ENCODE data around the gene ZFHX2. TPM values are rescaled to one million over a fixed set of nuclear protein-coding genes. Genes with fewer than 3 reads are reported as not detected.

ZFHX2 gene
- total RNA-seq, 1 donor from 2014 or later: 39.1 TPM

DNA sequence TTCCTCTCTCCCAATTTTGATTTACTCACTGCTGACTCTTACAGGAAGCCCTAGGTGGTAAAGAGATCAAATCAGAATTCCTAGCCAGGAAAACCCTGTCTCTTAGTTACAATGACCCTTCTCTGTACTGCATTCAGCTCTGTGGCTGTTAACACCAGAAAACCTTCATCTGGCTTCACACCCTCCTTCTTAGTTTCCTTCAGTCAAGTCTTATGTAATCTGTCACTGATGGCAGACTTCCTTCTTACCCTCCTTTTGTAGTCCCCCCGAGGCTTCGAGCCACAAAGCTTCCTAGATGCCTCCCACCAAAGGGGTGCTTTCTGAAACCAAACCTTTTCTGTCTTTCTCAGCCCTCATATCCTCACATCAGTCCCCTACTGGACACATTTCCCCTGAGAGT is 65.5 kb downstream of the ZFHX2 start:
- no peak overlapping the region for H3K4me3 Mint-ChIP-seq (ENCODE audit: unreplicated experiment)
- H3K4me1 Mint-ChIP-seq (ENCODE audit: low read depth, unreplicated experiment): peaks cover 36% of the 10 kb centered on the region
- H3K27me3 Mint-ChIP-seq (ENCODE audit: unreplicated experiment): no peaks in the 10 kb centered on the region
- no peak overlapping the region for H3K27ac Mint-ChIP-seq (ENCODE audit: unreplicated experiment)
- no peak for DNase-seq
- H3K36me3 Mint-ChIP-seq (ENCODE audit: unreplicated experiment): no peaks in the 10 kb centered on the region
- H3K9me3 Mint-ChIP-seq (ENCODE audit: unreplicated experiment): no peaks in the 10 kb centered on the region
- TF ChIP-seq, protein P1, sequence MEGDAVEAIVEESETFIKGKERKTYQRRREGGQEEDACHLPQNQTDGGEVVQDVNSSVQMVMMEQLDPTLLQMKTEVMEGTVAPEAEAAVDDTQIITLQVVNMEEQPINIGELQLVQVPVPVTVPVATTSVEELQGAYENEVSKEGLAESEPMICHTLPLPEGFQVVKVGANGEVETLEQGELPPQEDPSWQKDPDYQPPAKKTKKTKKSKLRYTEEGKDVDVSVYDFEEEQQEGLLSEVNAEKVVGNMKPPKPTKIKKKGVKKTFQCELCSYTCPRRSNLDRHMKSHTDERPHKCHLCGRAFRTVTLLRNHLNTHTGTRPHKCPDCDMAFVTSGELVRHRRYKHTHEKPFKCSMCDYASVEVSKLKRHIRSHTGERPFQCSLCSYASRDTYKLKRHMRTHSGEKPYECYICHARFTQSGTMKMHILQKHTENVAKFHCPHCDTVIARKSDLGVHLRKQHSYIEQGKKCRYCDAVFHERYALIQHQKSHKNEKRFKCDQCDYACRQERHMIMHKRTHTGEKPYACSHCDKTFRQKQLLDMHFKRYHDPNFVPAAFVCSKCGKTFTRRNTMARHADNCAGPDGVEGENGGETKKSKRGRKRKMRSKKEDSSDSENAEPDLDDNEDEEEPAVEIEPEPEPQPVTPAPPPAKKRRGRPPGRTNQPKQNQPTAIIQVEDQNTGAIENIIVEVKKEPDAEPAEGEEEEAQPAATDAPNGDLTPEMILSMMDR (IDR thresholded peaks at IDR 0.05; ENCODE audit: partially characterized antibody, unreplicated experiment): no peak

DNA sequence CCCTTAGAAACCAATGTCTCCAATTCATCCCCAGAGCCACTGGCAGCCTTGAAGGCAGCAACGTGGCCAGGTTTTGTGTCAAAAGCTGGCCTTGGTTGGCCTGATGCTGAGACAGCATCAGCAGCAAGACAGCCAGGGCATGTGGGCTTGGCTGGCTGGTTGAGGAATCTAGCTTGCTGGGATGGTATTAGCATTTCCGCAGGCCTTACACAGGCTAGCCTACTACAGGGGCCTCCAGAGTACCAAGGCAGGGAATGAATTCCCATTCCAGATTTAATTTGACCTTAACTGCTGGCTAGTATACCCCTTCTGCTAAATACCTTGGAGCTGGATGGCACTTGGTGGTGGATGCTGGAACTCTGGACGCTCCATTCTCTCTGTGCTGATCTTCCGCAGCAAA is 66.2 kb downstream of the ZFHX2 start:
- H3K9me3 Mint-ChIP-seq (ENCODE audit: unreplicated experiment): no peaks in the 10 kb centered on the region
- no peaks in the 10 kb centered on the region for H3K27me3 Mint-ChIP-seq (ENCODE audit: unreplicated experiment)
- H3K4me3 Mint-ChIP-seq (ENCODE audit: unreplicated experiment): no peak overlapping the region
- TF ChIP-seq, protein P1 (IDR thresholded peaks at IDR 0.05; ENCODE audit: partially characterized antibody, unreplicated experiment): no peak
- no peaks in the 10 kb centered on the region for H3K36me3 Mint-ChIP-seq (ENCODE audit: unreplicated experiment)
- no peak for DNase-seq
- peaks cover 37% of the 10 kb centered on the region for H3K4me1 Mint-ChIP-seq (ENCODE audit: low read depth, unreplicated experiment)
- H3K27ac Mint-ChIP-seq (ENCODE audit: unreplicated experiment): no peak overlapping the region

DNA sequence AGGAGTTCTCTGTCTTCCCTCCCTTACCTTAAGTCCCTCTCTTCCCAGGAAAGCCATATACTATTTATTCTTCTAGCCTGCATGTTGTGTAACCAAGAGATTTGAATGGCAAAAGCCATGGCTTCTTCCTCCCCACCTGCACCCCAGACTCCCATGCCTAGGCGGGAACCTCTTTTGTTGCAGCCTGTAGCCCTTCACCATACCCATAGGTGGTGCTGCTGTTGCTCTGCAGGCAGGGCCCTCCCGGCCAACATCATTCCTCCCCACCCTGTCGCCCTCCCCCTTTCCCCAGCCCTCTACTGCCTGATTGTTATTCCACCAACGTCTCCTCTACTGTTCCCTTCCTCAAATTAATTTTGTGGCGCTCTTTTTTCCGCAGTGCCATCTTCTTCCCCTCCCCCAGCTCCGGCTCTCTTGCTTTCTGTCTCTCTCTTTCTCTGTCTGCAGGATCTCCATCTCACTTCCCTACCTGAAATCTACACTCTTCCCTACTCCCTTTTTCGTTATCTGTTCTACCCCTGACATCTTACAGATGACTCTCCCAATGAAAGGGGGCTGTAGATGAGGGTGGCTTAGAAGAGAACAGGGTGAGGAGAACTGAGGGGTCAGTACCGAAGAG is 68.2 kb downstream of the ZFHX2 start:
- Mint-ChIP-seq H3K27me3 (ENCODE audit: unreplicated experiment) (no peaks in the 10 kb centered on the region), H3K27ac (ENCODE audit: unreplicated experiment) (peak overlapping the region; percentile 95), H3K4me1 (ENCODE audit: low read depth, unreplicated experiment) (peaks cover 43% of the 10 kb centered on the region), H3K4me3 (ENCODE audit: unreplicated experiment) (peak overlapping the region; percentile 85), H3K9me3 (ENCODE audit: unreplicated experiment) (no peaks in the 10 kb centered on the region), H3K36me3 (ENCODE audit: unreplicated experiment) (no peaks in the 10 kb centered on the region)
- TF ChIP-seq, protein P1 (IDR thresholded peaks at IDR 0.05; ENCODE audit: partially characterized antibody, unreplicated experiment): peak; percentile 72
- DNase-seq: peak; percentile 77

DNA sequence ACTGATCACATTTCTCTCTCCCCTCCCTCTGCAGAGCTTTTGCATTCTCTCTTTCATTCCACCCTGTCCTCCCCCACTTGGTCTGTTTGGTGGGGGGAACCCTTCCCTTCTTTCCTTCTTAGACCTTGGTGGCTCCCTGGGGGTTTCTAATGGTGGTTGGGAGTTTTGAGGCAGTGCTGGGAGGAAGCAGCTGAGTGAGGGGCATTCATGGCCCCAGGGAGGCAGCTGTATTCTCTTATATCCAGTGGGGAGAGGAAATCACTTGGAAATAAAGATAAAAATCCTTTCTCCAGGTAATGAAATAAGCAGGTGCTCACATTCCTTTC is 68.8 kb downstream of the ZFHX2 start:
- Mint-ChIP-seq H3K9me3 (ENCODE audit: unreplicated experiment) (no peaks in the 10 kb centered on the region), H3K4me3 (ENCODE audit: unreplicated experiment) (peak overlapping the region; percentile 85), H3K27ac (ENCODE audit: unreplicated experiment) (peak overlapping the region; percentile 95), H3K4me1 (ENCODE audit: low read depth, unreplicated experiment) (peaks cover 44% of the 10 kb centered on the region), H3K36me3 (ENCODE audit: unreplicated experiment) (no peaks in the 10 kb centered on the region), H3K27me3 (ENCODE audit: unreplicated experiment) (peaks cover 2% of the 10 kb centered on the region)
- TF ChIP-seq, protein P1 (IDR thresholded peaks at IDR 0.05; ENCODE audit: partially characterized antibody, unreplicated experiment): no peak
- DNase-seq: peak; percentile 41

DNA sequence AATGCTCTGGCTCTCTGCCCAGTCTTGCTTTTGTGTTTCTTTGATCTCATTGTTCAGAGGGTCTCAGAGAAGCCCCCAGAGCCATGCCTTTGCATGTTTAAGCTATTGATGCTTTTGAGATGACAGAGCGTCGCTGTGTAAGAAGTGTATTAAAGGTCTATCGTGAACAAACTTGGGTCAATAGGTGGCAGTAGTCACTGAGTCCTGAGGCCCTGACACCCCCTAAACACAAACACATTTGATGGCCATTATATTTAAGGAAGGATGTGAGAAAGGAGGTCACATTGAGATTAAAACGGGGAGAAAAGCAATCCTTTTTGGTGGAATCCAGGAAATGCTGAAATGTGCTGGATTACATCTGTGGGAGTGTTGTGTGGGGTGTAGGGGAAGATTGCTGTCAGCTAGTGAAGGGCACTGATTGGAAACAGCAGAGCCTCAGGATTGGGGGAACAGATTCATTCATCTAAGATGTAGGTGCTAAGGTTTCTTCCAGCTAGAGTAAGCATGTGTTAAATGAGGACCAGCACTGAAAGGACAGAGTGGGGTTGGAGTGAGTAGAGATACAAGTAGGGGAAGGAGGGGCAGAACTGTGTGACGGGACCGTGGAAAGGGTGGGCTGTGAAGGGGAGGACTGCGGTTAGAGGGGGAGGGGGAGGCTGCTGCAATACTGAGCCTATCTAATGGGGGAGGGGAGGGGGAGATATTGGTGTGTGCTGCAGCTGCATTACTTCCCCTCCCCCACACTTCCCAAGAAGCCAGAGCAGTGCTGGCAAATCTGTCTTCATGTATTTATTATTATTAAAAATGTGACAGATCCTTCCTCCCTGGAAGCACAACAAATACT is 69.4 kb downstream of the ZFHX2 start:
- DNase-seq: peak; percentile 26
- no peaks in the 10 kb centered on the region for H3K36me3 Mint-ChIP-seq (ENCODE audit: unreplicated experiment)
- peak overlapping the region; percentile 95 for H3K27ac Mint-ChIP-seq (ENCODE audit: unreplicated experiment)
- H3K27me3 Mint-ChIP-seq (ENCODE audit: unreplicated experiment): peaks cover 3% of the 10 kb centered on the region
- H3K4me3 Mint-ChIP-seq (ENCODE audit: unreplicated experiment): peak overlapping the region; percentile 86
- H3K9me3 Mint-ChIP-seq (ENCODE audit: unreplicated experiment): no peaks in the 10 kb centered on the region
- TF ChIP-seq, protein P1 (IDR thresholded peaks at IDR 0.05; ENCODE audit: partially characterized antibody, unreplicated experiment): peak; percentile 20
- H3K4me1 Mint-ChIP-seq (ENCODE audit: low read depth, unreplicated experiment): peaks cover 44% of the 10 kb centered on the region
